HCEC 1CT (cell line): ENCODE measurements around the gene USP54.

ENCODE experiments used
- DNase-seq: peaks from one replicate; pipeline ENCODE4 v3.0.0-alpha.2; 2017

The USP54 gene

DNA sequence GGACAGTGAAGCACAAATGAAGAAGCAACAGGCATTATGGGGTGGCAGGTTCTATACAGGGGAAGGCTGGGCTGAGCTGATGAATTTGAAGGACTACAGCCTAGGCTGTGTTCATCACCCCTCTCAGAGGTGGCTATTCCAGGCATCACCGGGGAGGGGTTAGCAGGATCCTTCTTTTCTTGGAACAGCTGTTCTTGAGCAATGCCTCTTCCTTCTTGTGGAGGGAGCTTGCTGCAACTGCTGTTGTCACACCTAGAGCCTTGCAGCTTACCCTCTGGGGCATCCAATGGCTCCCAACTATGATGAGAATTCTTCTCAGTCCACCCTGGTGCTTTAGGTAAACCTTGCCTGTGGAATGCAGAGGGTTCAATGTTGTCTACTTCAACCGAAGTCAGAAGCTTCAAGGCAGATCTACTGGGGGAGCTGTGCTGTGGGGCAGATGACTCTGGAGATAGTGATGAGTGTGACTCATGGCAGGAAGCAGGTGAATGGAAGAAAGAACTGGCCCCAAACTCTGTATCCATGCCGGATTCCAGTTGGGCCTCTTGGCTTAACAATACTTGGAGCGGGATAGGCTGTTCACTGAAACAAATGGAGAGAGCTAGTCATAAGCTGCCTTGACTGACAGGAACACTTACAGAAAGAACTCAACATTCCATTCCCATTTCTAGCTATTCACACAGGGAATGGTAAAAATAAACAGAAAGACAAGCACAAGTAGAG lies 73.8 kb downstream of the USP54 start:
- no peak for DNase-seq

DNA sequence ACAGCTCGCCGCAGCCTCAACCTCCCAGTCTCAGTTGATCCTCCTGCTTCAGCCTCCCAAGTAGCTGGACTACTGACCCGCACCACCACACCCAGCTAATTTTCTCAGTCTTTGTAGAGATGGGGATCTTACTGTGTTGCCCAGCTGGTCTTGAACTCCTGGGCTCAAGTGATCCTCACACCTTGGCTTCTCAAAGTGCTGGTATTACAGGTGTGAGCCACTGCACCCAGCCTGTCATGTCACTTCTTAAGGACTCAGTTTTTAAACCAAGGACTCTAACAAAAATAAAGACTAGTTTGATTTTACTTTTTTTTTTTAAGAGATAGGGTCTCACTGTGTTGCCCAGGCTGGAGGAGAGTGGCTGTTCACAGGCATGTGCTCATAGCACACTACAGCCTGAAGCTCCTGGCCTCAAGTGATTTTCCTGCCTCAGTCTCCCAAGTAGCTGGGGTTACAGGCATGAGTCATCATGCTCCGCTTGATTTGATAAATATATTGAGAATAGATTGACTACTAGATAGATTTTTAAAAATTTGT lies 78.9 kb downstream of the USP54 start:
- DNase-seq = no peak

DNA sequence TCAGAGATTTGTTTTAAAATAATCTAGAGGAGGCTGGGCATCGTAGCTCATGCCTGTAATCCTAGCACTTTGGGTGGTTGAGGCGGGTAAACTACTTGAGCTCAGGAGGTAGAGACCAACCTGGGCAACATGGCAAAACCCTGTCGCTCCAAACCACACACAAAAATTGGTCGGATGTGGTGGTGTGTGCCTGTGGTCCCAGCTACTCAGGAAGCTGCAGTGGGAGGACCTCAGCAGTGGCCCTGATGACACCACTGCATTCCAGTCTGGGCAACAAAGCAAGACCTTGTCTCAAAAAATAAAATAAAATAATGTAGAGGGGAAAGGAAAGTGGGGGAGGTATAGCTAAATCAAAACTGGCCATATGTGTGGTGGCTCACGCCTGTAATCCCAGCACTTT lies 81.4 kb downstream of the USP54 start:
- no peak for DNase-seq

DNA sequence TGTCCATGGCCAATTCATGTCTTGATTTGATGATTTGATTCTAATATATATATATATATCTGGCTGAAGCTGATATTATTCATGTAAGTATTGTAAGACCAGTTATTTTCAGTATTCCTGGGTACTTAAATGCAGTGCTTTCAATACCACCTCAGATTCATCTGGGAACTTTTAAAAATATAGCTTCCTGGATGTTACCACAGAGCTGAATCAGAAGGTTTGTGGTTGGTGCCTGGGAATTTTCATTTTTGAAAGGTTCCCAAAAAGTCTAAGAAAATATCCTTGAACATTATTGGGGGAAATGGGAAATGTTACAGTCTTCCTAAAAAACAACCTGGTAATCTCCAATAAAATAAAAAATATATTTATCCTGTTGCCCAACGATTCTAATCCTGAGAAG lies 84.7 kb downstream of the USP54 start:
- DNase-seq = peak; percentile 9

DNA sequence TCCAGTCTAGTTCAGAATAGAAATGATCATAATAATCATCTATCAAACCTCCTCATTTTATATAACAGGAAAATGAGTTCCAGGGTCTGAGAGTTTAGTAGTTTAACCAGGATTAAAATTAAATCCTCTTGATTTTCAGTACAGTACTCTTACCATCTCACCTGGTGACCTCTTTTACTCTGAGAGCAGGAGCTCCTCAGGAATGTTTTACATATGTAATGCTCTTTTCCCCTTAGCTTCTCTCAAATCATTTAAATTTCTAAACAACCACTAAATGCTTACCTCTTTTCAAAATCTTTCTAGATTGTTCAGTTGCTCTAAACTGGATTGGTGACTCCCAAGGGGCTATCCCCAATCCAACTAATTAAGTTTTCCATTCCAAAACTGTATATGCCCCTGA lies 85.1 kb downstream of the USP54 start:
- no peak for DNase-seq

DNA sequence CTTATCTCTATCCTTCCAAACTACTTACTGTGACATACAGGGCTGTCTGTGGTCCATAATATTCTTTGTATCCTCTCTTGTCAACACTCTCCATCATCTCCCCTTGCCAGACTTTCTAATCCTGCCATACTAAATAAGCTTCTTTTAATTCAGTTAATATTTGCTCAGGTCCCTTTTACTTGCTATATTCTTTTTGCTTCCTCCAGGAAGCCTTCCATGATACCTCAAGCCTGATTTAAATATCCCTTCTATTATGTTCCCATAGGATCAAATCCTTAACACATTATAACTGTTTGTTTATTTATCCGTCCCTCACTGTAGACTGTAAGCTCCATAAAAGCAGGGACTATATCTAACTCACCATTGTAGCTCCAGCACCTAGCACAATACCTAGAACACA lies 88.1 kb downstream of the USP54 start:
- no peak for DNase-seq

DNA sequence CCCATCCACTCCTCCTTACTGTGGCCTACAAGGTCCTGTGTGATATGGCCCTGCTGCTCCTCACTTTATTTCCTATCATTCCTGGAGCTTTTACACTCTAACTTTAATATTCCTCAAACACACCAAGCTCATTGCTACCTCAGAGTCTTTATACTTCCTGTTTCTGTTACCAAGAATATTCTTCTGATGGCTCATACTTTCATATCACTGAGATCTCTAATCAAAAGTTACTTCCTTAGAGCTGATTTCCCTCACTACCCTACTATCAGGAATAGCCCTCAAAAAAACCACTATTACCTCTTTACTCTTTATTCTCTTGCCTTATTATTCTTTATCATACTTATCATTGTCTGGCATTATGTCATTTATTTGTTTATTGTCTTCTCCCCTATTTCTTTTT lies 89.5 kb downstream of the USP54 start:
- DNase-seq = no peak

DNA sequence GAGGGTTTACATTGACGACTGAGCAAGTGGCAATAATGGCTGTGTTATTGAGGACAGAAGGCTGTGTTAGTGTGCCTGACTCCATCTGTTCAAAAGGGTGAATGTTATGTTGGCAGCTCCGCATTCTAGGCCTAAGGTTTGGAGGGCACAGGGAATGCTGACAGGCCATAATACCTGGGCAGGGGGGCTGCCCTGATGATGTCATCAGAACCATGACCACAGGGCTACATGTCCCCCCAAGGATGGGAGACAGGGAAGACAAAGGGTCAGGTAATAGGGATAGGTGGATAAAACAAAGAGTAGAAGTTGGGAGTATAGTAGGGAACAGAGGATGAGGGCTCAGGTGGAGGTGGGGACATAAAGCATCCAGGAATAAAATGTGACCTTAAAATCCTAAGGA lies 93.5 kb downstream of the USP54 start:
- DNase-seq = no peak

DNA sequence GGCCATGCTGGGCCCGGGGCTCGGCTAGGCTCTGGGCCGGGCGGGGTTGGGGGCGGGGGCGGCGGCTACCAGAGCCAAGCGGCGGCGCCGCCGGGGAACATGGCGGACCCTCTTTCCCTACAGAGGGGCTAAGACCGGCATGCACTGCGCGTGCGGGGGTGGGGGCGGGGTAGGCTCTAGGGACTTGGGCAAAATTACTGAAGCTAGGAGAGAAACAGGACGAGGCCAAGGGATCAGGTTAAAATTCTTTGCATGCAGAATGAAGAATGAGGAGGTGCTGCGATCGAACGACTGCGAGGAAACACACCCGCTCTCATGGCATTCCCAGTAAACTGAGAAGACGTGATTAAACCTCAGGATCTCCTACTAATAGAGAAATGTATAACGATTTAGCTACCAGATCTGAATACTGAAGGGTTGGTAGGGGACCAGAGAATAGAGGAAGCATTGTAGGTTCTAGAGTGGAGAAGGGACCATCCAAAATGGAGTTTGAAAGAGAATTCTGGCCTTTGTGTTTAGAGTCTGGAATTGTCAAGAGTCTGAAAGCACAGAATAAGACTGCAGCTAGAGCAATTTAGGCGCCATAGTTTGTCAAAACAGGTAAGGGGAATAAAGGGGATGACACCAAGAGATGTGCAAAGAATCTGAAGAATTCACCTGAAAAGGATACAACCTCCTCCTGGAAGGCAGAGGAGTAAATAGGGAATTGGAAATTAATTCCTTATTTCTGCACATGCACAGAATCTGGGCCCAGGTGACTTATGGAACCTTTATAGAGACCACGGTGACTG lies 95.1 kb downstream of the USP54 start, which contains the start of gene PPP3CB:
Gene PPP3CB (minus strand): TSS at position 141 of the 791 bp plus-strand sequence. CDS start 135 bp downstream, at position 6.
- DNase-seq = peak; percentile 95

DNA sequence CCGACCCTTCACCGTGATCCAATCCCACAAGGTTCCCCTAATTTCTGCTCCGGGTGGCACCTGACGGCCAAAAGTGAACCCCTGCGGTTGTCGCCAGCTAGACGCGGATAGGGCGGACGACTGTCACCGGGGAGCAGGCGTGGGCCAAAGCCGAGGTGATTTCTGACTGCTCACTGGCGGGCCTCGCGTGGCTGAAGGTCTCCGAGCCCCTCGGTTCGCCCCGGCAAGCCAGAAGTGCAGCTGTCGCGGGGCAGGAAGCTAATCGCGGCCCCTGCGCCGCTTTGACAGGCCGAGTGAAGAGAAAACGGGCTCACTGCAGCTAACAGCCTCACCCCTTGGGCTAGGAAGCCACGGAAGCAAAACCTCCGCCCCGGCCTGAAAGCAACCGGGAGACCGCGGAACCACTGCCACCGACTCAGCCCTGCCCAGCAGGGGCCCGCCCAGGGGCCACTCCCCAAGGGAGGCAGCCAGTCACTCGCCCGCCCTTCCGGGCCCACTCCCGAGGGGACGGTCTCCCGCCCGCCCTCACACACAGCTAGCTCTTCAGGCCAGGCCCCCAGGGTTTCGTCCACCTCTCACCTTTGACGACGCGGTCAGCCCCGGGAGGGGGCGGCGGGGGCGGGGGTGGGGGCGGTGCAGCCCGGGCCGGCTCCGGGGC lies 95.8 kb downstream of the USP54 start:
- peak; percentile 90 for DNase-seq

DNA sequence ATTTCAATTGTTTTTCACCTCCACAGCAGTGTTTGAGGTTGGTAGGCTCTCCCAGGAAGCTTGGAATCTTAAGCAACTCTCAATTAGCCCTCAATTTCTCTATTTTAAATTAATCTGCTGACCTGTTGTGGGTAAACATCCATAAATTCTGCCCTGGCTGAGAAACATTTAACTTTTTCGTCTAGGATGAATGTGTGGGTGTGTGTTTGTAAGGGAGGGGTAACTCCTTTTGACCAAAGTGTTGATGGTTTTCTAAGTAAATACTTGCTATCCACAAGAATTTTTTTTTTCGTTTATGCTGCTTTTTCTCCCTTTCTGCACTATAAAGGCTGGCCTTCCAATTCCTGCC lies 96.3 kb downstream of the USP54 start:
- DNase-seq = peak; percentile 19

DNA sequence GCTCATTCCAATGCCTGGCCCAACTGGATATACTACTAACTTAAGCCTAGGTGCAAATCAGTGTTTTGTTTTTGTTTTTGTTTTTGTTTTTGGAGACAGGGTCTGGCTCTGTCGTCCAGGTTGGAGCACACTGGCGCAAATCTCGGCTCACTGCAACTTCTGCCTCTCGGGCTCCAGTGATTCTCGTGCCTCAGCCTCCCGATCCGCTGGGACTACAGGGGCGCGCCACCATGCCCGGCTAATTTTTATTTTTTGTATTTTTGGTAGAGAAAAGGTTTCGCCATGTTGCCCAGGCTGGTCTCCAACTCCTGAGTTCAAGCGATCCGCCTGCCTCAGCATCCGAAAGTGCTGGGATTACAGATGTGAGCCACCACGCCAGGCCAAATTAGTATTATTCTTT lies 96.9 kb downstream of the USP54 start:
- DNase-seq = no peak

DNA sequence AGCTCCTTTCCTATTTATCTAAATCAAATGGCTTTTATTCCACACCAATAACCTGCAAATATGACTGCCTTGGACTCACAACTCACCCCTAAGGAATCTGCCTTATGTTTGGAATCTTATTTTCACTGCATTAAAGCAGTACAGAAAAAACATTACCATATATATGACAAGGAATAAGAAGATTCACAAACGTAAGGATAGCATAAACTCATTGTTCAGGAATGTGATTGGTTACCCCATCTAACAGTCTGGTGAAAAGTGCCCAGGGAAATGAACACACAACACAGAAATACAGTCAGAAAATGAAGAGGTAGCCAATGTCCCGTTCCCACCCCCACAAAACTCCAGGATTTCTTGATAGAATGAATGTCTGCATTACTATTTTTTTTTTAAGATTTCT lies 97.4 kb downstream of the USP54 start:
- peak; percentile 75 for DNase-seq

DNA sequence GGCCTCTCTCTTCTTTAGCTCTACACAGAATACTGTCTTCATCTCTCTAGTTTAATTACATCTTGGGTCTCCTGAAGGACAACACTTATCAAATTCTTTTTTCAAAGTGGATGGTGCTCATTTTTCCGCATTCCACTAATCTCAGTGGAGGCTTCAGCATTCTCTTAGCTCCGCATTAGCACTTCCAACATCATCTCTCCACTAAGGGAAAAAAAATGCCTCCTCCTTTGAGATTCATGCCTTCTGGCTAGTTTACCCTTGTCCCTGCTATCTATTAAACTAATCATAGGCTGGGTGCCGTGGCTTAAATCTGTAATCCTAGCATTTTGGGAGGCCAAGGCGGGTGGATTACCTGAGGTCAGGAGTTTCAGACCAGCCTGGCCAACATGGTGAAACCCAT lies 104.5 kb downstream of the USP54 start:
- DNase-seq = no peak

DNA sequence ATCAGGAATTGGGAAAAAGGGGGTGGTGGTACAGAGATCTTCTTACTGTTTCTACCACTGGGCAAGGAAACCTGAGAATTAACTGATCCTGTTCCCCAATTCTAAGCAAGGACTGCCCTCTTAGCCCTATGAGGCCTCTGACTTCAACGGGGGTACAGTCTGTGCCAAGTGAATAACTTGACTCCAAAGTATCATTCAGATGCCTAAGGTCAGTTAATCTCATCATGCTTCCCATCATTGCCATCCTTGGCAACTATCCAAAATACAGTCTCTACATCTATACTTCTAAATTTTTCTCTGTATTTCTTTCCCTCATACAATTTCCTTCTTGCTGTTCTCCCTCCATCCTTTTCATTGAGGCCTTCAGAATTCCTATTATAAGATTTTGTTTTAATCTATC lies 105.8 kb downstream of the USP54 start:
- DNase-seq = no peak

DNA sequence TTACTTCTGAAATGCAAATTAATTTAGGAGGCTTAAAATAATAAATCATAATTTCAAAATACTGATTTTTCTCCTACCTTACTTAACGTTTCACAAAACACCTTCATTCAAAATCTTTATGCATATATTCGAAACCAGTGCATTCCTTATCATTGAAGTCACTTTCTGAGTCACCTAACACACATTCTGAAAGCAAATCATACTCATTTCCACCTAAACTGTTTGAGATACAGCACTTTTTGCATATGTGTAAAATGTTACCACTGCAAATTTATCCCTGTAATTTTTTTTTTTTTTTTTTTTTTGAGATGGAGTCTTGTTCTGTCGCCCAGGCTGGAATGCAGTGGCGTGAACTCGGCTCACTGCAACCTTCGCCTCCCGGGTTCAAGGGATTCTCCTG lies 111.0 kb downstream of the USP54 start:
- peak; percentile 71 for DNase-seq

DNA sequence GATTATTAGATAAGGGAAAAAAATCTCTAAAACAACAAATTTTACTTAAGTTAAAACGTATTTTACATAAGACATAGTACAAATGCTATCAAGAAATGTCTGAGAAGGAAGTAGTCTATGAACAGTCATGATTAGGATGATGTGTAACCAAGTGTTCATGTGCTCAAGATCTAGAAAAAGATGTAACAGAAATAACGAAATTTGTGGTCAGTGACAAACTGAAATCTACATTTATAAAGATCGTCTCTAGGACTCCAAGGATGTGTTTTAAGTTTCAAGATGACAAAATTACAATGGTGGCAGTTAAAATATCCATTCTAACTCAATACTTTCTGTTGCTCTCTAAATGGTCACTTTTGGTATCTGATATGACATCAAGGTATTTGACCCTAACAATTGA lies 112.5 kb downstream of the USP54 start:
- no peak for DNase-seq

DNA sequence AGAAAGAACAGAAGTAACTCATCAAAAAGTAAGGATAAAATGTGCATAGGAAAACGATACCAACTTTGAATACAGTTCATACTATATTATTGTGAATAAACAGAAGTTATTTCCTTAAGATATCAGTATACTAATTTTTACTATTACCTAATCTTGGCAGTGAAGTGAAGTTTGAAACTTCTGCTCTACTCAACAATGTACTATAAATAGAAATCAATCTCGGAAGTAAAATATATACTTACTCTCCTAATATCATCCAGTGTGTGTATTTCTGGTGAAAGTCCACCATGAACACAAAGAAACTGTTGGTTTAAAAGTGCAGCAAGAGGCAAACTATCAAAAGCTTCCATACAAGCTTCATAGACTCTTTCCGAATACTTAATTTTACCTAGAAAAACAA lies 119.9 kb downstream of the USP54 start:
- no peak for DNase-seq

DNA sequence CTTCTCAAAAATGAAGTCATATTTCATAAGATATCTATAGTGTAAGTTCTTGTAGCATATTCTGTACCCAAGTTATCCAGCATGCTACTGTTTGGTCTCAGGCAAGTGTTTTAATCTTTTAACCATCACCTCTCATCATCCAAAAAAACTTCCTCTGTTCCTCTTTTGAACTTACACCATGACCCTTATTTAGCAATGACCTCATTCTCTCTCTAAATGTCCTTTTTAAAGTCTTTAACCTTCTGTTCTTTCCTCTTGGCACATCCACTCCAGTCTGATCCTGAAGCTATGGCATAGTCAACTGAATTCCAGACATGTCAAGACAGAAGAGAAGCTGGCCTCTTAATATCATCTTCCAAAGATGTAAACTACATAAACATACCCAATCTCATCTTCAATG lies 121.6 kb downstream of the USP54 start:
- no peak for DNase-seq

DNA sequence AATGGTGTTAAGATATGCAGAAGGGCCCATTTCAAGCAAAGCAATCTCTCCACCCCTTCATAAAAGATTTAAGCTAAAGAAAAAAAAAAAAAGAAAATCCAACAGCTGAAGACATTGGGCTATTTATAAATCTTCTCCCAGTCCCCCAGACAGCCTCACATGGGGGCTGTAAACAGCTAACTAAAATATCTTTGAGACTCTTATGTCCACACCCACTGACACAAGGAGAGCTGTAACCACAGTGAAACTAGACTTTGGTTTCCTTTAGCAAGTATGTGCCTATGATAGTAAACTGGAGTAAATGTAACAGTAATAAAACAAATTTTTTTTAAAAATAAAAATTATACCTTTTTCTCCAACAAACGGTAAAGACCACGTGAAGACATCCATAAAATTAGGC lies 123.9 kb downstream of the USP54 start:
- DNase-seq = no peak

DNA sequence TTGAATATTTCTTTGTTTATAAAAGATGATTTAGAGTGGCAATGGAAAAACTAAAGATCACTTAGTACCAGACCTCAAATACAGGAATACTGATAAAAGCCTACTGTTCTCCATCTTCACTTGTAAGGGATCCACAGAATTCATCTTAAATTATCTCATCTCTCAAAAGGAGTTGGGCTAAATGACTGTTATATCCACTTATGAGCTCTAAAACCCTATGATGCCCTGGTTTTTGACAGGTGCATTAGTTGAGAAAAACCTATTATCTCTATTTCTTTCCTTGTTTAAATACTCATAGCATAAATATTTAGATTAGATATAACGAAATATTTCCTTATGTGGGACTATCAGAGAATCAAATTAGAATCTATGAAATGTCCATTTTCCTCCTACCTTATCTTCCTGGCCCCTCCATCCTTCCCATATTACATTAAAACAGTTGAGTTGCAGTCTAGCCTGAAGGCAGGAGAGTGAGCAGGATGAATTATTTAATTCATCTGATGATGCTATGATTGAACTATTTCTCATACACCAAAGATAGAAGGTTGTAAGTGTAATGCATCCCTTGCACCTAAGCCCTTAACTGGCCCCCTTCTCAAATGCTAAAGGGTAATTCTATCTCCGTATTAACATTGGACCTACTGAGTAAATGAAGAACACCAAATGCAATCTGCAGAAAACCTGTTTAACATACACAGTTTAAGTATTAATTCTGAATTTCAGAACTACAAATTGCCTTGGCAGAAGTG lies 125.0 kb downstream of the USP54 start:
- no peak for DNase-seq

DNA sequence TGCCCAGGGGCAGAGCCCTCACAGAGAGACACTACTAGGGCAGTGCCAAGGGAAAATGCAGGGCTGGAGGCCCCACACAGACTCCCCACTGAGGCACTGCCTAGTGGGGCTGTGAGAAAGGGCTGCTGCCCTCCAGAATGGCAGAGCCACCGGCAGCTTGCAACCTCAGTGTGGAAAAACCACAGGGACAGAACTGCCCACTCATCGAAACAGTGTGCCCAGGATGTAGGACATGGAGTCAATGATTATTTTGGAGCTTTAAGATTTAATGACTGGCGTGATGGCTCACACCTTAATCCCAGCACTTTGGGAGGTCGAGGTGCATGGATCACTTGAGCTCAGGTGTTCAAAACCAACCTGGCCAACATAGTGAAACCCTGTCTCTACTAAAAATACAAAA lies 130.2 kb downstream of the USP54 start:
- DNase-seq = no peak

DNA sequence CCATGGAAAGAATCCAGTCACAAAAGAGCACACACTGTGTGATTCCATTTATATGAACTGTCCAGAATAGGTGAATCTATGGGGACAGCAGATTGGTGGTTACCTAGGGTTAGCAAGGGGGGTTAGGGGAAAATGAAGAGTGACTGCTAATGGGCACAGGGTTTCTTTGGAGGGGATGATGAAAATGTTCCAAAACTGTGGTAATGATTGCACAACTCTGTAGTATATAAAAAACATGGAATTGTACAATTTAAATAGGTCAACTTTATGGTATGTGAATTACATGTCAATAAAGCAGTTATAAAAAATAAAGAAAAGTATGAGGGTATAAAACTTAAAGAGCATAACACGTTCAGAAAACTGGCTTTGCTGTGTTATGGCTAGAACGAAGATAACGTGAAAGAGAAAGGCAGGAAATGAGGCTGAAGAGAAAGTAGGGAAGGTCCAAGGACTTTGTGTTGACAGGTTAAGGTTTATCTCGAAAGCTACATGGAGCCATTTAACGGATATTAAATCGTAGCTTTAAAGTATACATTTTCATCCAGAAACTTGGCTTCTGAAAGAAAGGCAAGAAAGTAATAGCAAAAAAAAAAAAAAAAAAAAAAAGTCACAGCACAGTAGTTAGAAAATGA lies 131.3 kb downstream of the USP54 start:
- DNase-seq = no peak
